GM19452 (cell line): Measurements from ENCODE around the gene CSNK2B.

Experiments used
- ATAC-seq: cut with Tn5 transposase; IDR thresholded peaks from one replicate; pipeline ENCODE4 v1.9.1; 2021; ENCODE audit not compliant: unreplicated experiment

The CSNK2B gene

DNA sequence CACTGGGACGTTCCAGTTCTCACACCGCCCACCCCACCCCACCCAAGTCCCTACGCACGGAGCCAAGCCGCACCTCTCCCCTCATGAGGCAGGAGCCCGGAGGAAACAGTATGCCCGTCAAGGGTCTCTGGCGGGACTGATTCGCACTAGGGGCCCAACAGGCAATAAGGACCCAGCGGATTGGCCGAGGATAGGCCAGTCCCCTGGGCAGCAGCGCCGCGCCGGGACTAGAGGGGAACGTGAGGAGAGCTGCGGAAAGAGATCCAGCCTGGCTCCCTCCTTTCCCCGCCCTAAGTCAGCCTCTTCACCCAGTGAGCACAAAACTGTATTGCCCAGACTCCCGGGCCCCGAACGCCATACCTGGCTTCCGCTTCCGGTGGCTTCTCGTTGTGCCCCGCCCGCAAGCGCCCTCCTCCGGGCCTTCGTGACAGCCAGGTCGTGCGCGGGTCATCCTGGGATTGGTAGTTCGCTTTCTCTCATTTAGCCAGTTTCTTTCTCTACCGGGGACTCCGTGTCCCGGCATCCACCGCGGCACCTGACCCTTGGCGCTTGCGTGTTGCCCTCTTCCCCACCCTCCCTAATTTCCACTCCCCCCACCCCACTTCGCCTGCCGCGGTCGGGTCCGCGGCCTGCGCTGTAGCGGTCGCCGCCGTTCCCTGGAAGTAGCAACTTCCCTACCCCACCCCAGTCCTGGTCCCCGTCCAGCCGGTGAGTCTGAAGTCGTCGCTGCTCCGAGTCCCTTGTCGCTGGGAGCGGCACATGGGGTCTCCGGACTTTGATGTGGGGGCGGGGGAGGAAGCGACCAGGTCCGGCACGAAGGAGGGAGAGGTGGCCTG, at the start of gene CSNK2B:
CSNK2B (plus strand) TSS at position 580 of the 836 bp plus-strand sequence. CDS start 752 bp downstream, outside the sequence.
- ATAC-seq: peak; percentile 75

DNA sequence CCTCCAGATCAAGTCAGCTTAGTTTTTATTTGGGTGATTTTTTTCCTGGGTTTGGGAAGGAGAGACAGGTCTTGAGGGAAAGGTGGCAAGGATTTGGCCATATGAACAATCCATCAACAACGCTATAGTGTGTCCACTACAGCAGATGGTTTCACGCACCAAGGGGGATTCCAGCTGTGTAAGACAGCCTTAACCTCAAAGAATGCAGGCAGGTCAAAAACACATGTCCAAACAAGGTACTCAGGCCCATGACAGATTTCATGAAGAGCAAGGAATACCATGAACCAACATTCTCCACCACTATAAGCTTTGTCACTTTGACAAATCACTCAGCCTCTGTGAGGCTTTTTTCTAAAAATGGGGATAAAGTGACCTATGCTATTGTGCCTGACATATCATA, 48.9 kb upstream of the CSNK2B start:
- no peak for ATAC-seq

DNA sequence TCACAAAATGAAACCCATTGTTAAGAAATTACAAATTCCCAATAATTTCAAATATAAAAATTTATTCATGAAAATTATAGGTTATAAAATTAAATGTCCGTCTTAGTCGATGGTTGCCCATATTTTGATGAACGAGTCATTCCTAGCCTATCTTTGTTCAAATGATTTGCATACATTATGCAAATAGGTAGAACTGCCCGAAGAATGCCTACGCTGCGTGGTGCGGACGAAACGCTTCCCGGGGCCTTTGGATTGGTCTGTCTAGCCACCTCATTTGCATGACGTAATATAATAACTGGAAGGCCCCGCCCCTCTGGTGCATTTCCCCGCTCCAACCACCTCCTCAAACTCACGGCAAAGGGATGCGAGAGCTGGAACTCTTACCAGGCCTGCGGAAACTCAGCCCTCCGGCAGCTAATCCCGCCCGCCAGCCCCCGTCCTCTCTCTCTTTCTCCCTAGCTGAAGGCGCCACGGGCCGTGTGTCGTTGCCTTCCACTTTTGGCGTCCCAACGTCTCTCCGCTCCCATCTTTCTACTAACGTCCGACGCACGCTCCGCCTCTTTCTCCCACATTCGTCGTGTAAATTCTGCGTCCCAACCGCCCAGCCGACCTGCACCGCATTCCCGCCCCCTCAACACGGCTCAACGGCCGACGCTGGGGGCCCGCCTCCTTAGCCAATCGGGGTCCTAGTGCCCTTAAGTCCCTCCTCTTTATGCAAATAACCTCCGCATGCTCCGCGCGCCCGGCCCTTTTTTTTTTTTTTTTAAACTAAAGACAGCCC, 45.9 kb upstream of the CSNK2B start:
- ATAC-seq: peak; percentile 72

DNA sequence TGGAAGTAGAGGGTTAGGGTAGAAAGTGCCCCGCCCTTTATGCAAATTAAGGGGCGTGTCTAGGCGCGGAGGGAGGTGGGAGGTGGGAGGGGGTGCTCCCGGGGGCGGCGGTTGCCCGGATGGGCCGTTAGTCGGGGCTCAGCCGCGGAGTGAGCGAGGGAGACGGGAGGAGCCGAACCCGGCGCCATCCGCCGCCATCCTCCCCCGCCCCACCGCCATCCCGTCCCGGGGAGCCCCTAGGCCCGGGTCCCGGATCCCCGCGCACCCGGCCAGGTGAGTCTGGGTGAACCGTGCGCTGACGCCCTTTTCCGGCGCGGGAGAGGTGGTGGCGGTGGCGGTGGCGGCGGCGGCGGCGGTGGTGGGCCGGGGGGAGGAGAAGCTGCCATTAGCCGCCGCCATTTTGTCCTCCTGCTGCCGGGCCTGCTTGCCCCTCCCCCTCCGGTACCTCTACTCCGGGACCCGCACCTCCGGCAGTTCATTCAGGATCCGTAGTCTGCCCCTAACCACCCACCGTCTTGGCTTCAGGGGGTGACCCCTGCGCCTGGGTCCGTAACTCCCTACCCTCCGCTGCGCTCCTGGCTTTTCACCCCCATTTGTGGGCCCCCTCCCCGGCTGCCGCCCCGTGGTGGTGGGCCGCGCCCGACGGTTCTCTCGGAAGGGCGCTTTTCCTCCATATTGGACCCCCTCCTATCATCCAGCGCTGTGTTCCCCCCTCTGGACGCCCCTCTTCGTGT, 45.1 kb upstream of the CSNK2B start, which contains the start of gene PRRC2A:
PRRC2A (plus strand) TSS at position 130 of the 734 bp plus-strand sequence. CDS start 2,075 bp downstream, outside the sequence.
- peak; percentile 52 for ATAC-seq

DNA sequence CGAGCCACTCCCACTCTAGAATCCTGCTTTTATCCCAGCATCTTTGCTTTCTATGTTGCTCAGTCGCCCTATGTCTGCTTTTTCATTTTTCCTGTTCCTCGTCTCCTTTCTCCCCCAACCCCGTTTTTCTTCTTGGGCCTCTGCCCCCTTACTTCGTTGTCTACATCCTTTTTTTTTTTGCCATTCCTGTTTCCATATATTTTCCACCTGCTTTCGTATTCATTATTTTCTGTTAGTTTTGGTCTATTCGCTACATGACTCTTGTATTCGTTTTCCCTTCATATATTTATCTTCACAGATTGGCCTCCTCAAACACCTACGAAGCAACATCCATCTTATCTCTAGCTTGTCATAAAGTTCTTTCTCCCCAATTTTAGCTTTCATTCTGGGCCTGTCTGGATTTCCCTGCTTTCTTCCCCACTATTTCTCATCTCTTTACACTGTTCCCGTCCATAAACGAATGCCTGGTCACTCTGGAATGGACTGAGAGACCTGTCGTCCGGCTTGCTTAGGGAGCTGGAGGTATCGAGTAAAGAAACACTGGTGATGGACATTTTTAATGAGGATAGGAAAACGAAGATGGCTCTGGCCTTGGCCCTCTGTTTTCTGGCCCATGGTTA, 44.5 kb upstream of the CSNK2B start:
- no peak for ATAC-seq

DNA sequence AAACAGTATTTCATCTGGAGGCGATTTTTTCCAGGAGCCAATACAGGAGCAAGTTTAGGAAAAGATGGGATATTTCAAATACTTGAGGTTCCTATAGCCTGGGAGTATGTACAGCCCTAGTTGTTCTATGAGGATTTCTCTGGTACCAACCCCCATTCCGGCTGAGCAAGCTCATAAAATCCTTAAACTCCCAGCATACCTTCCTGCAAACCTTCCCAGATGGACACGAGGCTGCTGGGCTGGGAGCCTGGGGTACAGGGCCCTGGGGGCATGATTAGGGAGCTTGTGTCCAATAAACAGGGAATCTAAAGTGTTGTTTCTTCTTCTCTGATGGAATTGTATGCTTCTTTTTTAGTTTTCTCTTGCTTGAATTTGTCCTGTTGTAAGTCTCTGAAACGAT, 43.9 kb upstream of the CSNK2B start:
- no peak for ATAC-seq

DNA sequence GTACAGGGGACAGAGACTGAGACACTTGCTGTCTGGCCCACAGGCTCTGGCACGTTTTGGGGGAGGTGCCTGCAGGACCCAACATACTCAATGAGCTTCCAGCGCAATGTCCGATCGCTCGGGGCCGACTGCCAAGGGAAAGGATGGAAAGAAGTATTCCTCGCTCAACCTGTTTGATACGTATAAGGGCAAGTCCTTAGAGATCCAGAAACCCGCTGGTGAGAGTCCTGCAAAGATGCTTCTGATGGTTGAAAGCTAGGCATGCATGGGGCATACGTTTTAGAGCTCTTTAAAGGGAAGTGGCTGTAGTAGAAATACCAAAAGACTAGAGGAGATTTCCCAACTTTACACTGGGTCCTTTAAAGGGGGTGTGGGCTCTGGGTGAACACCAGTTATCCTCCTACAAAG, 43.2 kb upstream of the CSNK2B start:
- ATAC-seq: no peak

DNA sequence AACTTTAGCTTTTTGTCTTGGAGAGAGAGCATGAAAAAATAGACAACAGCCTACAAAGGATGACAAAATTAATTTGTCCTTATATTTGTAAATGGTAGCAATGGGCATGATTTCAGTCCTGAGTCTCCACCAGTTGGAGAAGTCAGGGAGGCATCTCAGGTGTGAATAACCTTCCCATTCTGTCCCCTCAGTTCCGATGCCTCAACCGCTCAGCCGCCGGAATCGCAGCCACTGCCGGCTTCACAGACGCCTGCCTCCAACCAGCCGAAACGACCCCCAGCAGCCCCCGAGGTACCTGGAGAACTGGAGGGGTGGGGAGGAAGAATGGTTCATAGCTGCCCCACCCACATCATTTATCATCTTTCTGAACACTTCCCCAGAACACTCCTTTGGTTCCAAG, 41.8 kb upstream of the CSNK2B start:
- no peak for ATAC-seq

DNA sequence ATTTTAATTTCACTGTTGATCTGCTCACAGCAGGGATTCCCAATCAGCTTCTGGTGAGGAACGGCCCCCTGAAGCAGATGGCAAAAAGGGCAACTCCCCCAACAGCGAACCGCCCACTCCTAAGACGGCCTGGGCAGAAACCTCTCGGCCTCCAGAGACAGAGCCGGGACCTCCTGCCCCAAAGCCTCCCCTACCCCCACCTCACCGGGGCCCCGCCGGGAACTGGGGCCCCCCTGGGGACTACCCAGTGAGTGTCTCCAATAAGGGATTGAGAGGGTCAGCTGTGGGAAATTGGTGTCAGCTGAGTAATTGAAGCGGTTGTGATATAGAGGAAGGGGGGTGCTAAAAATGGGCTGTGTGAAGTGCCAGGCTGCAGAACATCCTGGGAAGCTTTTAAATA, 38.9 kb upstream of the CSNK2B start:
- no peak for ATAC-seq

DNA sequence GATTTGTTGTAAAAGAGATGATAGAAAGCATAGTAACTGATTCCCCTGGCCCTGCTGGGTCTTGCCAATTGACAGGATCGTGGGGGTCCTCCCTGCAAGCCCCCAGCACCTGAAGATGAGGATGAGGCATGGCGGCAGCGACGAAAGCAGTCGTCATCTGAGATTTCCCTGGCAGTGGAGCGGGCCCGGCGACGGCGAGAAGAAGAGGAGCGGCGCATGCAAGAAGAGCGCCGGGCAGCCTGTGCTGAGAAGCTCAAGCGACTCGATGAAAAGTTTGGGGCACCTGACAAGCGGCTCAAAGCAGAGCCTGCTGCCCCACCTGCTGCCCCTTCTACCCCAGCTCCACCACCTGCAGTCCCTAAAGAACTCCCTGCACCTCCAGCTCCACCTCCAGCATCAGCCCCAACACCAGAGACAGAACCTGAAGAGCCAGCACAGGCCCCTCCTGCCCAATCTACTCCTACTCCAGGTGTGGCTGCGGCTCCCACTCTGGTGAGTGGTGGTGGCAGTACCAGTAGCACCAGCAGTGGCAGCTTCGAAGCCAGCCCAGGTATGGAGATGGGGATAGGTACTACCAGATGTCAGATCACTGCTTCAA, 38.1 kb upstream of the CSNK2B start:
- ATAC-seq: no peak

DNA sequence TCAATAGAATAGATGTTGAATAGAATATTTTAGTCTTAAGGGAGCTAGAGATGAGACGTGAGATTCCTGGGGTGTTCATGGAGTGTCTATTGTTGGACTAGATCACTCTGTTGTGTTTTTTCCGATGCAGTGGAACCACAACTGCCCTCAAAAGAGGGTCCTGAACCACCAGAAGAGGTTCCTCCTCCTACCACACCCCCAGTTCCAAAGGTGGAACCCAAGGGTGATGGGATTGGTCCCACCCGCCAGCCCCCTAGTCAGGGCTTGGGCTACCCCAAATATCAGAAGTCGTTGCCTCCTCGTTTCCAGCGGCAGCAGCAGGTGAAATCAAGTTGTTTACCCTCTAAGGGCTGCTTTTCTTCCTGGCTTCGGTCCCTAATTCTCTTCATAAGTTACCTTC, 36.9 kb upstream of the CSNK2B start:
- ATAC-seq: no peak

DNA sequence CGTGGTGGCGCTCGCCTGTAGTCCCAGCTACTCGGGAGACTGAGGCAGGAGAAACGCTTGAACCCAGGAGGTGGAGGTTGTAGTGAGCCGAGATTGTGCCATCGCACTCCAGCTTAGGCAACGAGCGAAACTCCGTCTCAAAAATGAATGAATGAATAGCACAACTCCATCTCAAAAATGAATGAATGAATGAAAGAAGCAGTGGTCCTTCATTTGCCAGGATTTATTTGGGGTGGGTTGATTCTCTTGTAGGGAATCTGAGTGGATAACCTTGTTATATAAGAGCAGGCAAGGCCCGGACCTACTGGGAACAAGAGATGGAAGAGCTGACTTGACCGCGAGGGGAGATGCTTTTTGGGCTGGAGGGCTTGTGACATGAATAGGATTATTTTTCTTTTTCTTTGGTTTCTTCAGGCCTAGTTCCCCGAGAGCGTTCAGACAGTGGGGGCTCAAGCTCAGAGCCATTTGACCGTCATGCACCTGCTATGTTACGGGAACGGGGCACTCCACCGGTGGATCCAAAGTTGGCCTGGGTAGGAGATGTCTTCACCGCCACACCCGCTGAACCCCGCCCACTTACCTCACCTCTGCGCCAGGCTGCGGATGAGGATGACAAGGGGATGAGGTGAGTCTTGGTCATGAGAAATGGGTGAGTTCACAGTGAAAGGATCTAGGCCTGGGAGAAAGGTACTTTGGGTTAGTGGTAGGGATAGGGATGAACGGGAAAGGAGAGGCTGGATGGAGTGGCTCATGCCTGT, 35.5 kb upstream of the CSNK2B start:
- ATAC-seq: no peak

DNA sequence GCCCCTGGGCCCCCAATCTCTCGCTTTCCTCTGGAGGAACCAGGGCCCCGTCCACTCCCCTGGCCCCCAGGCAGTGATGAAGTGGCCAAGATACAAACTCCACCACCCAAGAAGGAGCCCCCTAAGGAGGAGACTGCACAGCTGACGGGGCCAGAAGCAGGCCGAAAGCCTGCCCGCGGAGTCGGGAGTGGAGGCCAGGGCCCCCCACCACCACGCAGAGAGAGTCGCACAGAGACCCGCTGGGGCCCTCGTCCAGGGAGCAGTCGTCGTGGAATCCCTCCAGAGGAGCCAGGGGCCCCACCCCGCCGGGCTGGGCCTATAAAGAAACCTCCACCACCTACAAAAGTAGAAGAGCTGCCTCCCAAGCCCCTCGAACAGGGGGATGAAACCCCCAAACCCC, 34.7 kb upstream of the CSNK2B start:
- no peak for ATAC-seq

DNA sequence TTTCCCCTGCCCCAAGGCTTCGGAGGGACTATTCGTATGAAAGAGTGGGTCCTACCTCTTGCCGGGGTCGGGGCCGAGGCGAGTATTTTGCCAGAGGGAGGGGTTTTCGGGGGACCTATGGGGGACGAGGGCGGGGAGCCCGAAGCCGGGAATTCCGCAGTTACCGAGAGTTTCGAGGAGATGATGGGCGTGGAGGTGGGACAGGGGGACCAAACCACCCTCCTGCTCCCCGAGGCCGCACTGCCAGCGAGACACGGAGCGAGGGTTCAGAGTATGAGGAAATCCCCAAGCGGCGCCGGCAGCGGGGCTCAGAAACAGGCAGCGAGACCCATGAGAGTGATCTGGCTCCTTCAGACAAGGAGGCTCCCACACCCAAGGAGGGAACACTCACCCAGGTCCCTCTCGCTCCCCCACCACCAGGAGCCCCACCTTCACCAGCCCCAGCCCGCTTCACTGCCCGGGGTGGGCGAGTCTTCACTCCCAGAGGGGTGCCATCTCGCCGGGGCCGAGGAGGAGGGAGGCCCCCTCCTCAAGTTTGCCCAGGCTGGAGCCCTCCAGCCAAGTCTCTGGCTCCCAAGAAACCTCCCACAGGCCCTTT, 34.1 kb upstream of the CSNK2B start:
- ATAC-seq: no peak

DNA sequence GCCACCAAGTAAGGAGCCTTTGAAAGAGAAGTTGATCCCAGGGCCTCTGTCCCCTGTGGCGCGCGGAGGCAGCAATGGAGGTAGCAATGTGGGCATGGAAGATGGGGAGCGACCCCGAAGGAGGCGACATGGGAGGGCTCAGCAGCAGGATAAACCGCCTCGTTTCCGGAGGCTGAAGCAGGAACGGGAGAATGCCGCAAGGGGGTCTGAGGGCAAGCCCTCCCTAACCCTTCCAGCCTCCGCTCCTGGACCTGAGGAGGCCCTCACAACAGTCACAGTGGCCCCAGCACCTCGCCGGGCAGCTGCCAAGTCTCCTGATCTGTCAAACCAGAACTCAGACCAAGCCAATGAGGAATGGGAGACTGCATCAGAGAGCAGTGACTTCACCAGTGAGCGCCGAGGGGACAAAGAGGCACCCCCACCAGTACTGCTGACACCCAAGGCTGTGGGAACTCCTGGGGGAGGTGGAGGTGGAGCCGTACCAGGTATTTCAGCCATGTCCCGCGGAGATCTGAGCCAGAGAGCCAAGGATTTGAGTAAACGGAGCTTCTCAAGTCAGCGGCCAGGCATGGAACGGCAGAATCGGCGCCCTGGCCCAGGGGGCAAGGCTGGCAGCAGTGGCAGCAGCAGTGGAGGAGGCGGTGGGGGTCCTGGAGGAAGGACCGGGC, 33.5 kb upstream of the CSNK2B start:
- ATAC-seq: no peak

DNA sequence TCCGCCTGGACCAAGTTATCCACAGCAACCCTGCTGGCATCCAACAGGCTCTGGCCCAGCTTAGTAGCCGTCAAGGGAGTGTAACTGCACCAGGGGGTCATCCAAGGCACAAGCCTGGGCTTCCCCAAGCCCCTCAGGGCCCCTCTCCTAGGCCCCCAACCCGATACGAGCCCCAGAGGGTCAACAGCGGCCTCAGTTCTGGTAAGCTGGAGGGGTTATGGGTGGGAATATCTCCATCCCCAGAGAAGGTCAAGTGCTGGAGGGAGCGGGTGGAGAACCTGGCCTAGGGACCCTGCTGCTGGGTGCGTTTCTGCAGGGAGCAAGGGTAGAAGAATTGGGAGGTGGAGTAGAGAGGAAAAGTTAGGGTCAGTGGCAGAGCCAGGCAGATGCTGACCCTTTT, 32.4 kb upstream of the CSNK2B start:
- no peak for ATAC-seq

DNA sequence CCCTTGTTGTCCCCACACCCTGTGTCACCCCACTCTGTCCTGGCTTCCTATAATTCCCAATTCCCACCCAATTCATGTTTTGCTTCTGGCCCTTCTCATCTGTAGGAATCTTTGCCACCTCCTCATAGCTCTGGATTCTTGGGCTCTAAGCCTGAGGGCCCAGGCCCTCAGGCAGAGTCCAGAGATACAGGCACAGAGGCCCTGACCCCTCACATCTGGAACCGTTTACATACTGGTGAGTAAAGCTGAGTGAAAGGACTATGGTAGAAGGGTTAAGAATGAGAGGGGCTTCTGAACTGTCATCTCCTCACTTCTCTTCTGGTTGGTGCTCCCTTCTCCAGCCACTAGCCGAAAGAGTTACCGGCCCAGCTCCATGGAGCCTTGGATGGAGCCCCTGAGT, 31.7 kb upstream of the CSNK2B start:
- ATAC-seq: no peak

DNA sequence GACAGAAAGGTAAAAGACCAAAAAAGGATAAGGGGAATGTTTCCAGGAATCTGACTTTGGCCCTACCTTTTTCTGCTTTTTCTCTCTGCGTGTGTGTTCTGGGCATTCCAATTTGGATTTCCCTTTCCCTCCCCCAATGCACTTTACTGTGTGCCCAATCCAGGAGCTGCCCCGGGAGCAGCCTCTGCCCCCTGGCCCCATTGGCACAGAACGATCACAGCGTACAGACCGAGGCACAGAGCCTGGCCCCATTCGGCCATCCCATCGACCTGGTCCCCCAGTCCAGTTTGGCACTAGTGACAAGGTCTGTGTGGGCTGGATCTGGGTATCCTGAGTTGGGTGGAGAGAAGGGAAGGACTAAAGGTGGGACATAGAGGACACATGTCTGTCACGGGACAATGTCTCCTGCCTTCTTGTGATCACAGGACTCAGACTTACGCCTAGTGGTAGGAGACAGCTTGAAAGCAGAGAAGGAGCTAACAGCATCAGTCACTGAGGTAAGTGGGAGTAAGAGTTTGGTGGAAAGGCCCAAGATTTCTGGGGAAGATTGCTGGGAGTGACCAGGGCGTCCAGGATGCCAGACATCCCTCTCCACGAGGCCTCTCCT, 30.8 kb upstream of the CSNK2B start:
- no peak for ATAC-seq
